GM21528 (cell line): ENCODE results near the gene KCNK2.
"Not testable (repeated sequence)": the region's sequence is repeated elsewhere in the genome, so short reads cannot be mapped to it uniquely, and the experiment has no call there.

Source experiments
- ATAC-seq: cut with Tn5 transposase; IDR thresholded peaks from one replicate; pipeline ENCODE4 v1.9.1; 2021; ENCODE audit warnings: mild to moderate bottlenecking, moderate library complexity; ENCODE audit not compliant: unreplicated experiment, low FRiP score

Gene KCNK2

DNA sequence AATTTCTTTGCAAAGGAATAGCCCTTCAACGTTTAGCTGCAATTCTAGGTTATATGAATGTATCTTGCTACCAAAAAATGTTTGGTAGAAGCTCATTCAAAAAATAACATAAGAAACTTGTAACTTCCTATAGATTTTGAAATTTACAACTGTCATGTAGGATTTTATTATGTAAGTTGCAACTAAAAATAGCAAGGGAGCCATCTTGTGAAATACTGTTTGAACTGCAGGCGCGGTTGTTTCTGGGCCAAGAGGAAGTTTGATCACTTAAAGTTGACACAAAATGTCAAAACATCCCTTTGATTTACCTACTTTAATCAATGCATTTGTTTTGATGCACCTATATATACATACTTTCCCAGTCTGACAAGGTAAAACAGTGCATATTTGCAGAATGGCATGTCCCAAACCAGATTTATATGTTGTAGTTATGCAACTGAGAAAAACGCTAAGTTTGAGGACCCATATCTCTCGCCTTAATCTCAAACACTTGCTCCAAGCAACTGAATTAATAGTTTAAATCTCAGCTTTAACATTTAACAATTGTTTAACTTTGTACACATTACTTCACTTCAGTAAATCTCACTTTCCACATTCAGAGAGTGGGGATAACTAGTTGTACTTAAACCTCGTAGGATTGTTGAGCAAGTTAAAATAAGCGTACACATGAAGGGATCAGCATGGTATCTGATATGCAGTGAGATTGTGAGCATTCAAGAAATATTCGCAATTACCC lies 63.9 kb downstream of the KCNK2 start:
- ATAC-seq: no peak

DNA sequence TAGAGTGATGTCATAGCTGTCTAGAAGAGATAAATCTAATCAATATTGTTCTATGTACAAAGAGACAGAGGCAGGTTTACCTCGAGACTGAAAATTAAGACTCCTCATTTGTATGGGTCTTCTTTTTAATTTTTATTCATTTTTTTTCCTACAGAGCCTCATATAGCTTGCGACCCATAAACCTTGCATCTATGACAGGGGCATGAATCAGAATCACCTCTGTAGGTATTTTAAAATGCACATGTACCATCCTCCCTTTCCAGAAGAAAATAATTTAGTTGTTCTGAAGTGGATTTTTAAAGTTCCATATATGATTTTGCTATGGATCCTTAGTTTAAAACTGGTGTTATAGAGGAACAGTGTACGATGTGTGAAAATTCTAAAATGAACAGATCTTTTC lies 64.5 kb downstream of the KCNK2 start:
- ATAC-seq: no peak

DNA sequence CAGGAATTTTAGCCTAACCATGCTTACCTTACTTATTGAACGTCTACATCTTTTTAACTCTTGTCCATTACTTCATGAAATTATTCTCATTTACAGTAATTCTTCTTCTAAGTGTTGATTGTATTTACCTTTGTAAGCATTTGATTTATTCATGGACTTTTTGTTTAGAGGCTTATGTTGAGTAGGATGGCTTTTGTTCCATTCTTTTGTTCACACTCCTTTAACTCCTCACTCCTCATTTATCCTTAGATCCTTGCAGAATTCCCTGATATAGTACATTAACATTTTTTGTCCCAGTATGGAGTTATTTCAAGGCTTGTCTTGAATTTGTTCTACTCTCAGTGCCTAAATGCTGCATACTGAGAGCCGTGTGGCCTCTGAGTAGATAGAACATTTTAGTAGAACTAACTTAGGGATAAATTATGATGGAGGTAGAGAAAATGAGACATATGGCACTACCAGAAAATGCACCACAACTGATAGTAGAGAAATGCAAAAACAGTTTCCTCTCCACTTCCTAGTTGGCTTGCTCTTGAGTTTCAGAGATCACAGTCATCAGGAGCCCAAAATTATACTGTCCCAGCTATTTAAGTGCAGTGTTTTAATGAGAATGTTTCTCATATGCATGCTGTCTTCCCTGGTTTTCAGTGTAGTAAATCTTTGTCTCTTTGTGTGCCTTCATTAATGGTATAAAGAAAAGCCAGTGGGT lies 69.5 kb downstream of the KCNK2 start:
- no peak for ATAC-seq

DNA sequence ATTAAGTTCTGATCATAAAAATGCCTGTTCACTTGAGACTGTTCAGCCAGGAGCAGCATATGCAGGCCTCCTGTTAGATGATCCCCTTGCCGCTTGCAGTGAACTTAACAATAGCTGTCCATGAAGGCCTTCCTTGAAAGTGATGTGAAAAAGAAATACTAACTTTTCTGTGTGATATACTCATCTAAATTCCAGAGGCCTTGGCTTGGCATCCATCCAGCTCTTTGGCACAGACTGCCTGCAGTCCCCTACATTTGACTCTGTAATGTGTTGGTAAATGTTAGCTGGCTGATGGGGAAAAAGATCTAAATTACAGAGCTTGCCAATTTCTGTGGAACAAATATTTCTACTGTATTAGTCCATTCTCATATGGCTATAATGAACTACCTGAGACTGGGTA lies 73.7 kb downstream of the KCNK2 start:
- ATAC-seq: no peak

DNA sequence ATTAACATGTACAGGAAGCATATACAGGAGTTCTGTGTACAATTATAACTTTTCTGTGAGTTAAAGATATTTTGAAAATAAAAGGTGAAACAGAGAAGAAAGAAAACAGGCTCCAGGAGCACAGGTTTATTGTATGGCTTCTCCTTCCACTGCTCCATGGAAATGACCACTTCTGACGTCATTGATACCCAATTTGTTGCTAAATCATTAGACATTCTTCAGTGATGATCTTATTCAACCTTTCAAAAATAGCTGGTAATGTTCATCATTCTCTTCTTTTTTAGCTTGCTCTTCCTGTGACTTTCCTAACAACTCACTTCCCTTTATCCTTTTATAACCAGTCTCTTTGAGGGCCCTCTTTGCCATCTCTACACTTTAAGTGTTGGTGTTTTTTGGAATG lies 77.8 kb downstream of the KCNK2 start:
- no peak for ATAC-seq

DNA sequence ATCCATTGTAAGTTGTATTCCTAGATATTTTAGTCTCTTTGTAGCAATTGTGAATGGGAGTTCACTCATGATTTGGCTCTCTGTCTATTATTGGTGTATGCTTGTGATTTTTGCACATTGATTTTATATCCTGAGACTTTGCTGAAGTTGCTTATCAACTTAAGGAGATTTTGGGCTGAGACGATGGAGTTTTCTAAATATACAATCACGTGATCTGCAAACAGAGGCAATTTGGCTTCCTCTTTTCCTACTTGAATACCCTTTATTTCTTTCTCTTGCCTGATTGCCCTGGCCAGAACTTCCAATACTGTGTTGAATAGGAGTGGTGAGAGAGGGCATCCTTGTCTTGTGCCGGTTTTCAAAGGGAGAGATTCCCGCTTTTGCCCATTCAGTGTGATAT lies 80.6 kb downstream of the KCNK2 start:
- ATAC-seq: not testable (repeated sequence)

DNA sequence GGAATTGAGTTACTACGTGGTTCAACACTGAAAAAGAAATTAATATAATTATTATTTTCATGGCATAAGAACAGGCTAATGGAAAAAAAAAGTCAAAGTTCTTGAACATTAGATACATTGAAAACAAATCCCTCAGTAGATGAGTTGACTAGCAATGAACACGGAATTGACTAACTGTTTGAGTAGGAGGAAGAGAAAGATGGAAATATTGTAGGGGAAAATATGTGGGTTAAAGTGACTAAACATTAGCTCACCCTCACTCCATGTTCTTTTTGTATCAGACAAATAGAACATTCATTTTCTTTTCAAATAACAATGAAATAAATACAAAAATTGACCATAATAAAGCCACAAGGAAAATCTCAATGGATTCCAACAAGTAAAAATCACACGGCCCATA lies 84.3 kb downstream of the KCNK2 start:
- ATAC-seq: no peak

DNA sequence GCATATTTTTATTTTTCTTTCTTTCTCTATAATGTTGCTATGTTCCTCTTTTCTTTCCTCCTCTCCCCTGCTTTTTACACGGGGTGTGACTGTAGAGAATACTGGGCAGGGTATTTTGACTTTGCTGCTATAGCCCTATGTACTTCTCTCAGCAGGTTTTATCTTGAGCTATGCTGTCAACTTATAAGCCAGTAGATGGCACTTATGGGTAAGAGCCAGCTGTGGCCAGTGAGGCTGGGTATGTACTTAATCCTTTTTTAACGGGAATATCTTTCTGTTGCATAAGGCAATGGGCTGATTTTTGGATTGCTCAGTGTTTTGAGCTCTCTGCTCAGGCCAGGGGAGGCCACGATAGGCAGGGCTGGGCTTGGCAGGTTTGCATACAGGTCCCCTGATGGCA lies 99.0 kb downstream of the KCNK2 start:
- no peak for ATAC-seq

DNA sequence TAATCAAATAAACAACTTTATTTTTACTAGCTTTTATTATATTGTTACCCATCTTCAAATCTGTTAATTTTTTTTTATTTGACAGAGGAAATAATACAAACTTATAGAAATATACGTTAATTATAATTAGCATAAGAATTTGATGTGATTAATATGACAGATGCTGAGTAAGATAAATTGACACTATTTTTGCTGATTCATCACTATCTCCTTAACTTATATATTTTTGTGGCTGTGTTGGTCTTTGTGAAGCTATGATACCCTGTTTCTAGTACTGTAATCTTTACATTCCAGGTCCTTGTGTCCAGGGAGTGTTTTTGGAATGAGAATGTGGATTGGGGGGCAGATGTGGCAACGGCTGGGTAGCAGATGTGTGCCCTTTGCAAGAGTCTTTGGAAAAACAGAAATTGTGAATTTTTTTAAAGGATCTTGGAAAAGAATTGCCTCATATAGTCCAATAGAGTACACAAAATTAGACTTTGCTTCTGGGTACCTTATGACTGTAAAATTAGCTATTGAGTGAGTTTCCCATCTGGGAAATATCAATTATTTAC lies 102.6 kb downstream of the KCNK2 start:
- ATAC-seq: no peak

DNA sequence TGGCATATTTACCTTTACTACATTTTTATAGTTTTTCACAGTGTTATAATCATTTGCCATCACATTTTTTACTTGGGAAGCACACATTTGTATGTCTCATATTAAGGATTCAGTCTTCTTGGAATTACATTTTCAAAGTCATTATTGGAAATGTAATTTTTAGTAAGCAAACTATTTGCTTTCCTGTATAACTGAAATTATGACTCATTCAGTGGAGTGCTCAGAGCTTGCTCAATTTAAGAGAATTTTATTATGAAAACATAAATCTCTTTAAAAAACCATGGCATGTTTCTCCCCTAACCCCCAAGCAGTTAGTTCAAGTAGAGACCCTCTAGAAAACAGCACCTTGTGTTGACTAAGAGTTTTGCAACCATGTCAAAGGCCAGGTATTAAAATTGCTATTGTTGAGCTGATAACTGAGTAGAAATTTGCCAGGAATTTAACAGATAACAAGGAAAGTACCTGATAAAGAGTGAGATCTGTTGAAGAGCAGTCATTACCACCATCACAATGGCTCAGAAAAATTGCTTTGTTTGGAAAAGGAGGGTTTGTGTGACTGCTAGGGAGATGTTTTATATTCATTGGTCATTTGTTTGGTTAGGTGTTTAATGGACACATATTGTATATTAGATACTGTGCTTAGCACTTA lies 105.9 kb downstream of the KCNK2 start:
- no peak for ATAC-seq

DNA sequence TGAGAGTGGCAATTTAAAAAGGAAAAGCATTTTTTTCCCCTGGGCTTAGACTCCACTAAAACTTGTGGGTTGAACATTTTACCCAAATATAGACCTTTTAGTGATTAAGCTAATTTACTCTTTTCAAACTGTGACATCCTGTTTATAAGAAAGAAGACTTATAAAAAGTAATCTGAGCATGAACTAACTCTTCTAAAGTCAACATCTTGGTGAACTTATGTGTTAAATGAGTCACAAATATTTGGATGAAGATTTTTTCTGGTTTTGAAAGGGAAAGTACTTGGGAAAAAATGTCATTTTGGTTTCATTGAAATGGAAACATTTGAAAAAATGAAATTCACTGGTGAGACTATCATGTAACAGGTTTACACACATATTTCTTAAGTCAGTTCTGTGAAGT lies 109.8 kb downstream of the KCNK2 start:
- no peak for ATAC-seq

DNA sequence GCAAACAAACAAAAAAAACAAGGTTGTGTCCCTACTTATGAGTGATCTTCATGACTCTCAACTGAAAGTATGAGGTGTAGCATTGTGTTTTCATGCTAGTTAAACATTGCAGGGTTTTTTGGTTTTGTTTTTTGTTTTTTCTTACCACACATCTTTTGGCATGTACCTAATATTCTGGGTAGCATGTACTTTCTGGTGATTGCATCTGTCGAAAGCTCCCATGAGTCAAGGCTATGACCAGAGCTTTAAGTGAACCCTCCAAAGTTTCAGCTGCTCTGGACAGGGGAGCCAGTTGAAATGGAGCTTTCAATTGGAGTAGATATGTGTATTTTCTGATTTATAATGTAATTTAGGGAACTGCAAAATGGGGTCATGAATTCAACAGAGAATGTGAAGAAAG lies 115.5 kb downstream of the KCNK2 start:
- no peak for ATAC-seq

DNA sequence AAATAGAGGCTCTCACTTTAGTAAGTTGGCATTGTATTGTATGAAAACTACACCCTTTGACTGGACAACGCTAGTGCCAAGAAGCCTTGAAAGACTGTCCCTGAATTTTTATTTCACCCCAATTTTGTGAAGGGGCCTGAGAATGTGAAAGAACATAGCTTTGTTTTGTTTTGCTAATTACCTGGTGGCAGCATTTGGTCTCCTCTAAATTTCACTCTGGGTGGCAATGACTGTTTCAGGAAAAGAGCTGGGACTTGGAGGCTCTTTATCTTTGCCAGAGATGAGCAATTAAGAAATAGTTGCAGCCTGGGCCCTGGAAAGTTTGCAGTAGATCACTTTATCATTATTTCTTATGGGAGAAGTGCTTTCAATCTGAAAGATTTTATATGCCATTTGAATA lies 117.6 kb downstream of the KCNK2 start:
- no peak for ATAC-seq

DNA sequence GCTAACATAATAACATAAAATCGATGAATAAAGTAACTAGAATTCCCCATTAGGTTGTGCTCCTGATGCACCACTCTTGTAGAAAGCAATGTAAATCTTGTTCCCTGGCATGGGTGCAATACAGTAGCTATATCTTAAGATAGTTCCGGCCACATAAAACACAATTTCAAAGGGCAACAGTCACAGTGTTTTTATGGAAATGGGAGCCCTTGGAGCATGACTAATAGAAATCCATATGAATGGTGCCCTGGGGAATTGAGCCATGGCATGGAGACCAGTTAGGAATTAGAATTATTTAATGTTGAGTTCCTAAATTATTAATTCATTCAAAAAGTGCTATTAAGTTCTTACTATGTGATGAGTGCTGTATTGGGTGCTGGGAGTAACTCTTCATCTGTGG lies 118.7 kb downstream of the KCNK2 start:
- no peak for ATAC-seq

DNA sequence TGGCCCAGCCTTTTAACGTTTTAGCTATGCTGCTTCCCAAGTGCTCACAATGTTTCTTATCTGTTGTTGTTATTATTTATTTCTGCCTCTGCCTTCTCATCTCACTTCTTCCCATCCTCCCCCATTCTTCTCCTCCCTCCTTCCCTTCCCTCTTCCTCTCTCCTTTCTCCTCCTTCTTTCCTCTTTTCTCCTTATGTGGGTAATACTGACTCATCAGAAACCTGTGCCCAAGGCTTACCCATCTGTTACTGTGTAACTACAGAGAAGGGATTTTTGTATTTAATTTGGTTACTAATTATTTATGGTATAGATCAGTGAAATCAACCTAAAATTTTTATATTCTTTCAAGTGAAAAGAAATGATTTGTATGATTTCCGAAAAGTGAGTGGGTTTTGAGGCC lies 120.3 kb downstream of the KCNK2 start:
- no peak for ATAC-seq

DNA sequence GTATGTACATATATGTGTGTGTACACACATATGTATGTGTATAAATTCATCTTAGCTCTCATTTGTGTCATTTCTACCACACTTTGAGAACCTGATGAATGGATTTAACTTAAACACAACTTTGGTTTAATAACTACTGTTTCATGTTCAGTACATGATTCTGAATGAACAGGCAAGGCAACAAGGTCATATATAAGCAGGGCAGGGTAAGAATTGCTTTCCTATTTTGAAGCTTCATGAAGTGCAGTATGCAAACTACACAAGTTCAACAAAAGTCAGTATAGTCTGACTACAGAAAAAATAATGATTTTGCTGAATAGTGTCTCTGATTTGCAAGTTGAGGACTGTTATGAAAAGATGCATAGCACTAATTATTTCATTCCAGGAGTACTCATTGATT lies 127.6 kb downstream of the KCNK2 start:
- no peak for ATAC-seq

DNA sequence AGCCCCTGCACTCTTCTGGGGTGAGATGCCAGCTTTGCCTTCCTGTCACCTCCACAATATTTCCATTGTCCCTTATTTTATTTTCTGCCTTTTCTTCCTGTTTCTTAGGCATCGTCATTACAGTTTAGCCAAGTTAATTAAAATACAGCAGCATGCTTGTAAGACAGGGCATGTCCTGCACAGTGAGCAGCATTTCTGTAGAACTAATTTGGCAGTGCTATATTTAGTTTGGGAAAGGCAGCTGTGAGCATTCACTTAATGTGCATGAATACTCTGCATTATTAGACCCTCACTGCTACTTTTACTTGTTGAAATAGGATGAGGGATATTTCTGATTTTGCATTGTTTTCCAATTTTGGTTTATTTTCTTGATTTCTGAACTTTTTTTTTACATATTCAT lies 133.3 kb downstream of the KCNK2 start:
- no peak for ATAC-seq

DNA sequence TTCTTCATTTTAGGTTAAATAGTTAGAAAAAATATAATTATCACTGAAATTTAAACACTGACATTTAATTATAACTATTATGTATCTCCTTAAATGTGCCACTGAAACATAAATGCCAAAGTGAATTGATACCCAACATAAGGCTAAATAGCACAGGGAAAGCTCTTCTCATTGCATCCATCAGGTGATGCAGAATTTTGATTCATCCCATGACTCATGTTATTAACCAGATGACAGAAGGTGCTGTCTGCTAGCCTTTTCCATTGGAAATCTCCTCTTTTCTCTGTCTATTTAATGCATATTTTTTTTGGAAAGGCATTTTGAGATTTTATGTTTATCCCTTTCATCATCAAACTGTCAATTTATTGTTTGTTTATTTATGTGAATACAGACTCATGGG lies 136.8 kb downstream of the KCNK2 start:
- ATAC-seq: no peak

DNA sequence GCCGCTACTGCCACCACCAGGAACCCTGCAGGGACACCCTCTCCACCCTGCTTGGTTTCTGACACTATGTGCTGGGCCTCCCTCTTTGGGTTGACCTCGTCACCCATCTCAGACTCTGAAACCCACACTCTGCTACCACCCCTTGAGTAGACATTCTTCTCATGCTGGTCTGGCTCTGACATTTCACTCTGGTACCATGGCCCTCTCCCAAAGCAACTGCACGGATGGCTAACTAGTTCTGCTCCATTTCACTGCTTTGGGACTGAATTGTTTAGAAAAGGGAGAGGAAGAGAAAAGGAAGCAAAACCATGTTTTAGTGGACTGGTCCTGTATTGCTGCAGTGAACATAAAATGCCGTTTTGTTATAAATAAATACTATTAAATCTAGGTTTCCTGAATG lies 137.8 kb downstream of the KCNK2 start:
- ATAC-seq: no peak

DNA sequence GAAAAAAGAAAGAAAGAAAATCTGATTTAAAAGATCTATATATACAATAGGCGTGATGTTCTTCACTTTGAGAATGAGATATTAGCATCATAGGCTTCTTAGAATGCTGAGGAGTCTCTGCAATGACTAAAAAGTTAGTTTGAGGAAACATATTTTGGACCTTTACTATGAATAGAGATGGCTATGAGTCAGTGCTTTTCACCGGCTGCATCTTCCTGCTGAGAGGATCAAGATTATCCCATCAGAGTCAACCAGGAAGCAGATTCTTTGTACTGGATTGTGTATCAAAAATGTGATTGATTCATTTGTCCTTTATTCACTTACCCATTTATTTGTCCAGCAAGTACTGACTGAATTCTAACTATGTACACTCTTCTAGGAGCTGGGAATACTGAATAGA lies 144.2 kb downstream of the KCNK2 start:
- ATAC-seq: no peak

DNA sequence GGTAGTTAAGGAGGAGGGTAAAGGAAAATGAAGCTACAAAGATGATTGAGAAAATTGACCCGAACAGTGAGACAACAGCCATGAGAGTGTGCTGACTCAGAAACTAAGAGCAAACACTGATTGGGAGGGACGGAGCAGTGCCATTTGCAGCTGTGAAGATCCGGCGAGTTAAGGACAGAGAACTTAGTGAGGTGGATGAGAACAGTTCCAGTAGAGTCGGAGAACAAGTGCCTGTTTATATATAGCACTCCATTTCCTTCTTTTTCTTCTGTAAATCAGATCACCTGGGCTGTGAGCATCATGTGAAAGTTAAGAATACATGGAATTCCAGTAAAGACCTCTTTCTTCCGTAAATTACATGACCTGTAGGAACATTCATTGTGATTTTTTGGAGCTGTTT lies 145.7 kb downstream of the KCNK2 start:
- ATAC-seq: no peak

DNA sequence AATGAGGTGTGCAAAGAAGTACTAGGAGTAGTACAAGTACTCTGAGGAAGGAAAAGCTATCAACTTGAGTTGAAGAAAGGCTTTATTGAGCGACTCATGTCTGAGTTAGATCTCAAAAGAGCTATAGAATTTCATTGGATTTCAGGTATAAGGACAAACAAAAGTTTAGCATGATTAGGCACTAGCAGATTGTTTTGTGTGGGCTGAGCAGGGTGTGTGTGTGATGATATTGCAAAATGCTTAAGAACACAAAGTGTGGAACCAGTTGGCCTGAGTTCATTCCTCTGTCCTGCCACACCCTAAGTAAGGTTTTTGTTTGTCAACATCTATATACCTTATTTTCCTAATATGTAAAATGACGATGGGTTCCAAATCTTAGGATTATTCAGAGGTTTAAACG lies 158.9 kb downstream of the KCNK2 start:
- ATAC-seq: no peak
